HTERT RPE-1 (cell line): ENCODE data around the gene CCRL2.

Experiments
- in situ Hi-C: fragments of 300-500 bp; cut with MboI; formaldehyde crosslinking; loops from 4 replicates; pipeline ENCODE4 v1.14.3; 2020; ENCODE audit warnings: low sequenced_read_pairs

Gene CCRL2

DNA sequence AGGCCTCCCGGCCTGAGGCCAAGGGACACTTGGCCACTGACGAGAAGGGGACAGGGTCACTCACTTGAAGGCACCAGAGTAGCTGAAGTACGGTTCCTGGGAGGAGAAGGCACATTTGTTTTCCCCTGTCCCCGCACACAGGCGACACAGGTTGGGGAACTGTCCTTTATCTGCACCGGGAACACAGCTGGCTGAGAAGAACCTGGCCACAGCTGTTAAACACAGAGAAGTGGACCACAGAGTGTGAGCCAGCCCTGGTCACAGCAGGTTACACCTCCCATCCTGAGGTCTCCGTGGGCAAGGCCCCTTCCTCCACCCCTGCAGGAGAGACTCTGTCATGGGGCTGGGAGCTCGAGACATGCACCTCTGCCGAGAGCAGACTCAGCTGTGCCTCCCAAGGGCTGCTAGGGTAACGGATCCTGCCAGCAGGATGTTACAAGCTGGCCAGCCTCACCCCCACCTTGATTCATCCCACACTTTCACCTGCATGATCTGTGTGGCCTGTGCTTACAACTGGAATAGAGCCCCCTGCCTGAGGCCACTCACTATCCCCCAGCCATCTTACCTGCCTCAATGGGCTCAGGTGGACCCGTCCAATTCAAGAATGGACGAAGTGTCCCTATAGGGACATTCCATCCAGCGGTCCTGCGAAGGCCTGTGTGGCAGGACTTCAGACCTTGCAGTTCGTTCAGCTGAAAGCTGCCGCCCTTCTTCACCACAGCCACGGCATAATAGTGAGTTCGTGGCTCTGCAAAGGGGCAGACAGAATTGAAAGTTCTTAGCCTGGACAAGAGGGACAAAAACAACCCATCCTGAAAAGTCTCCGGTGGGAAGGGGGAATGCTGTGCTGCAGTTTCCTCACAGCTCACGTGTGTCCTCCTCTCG lies 48.4 kb downstream of the CCRL2 start:
- in situ Hi-C loops: no loop called here

DNA sequence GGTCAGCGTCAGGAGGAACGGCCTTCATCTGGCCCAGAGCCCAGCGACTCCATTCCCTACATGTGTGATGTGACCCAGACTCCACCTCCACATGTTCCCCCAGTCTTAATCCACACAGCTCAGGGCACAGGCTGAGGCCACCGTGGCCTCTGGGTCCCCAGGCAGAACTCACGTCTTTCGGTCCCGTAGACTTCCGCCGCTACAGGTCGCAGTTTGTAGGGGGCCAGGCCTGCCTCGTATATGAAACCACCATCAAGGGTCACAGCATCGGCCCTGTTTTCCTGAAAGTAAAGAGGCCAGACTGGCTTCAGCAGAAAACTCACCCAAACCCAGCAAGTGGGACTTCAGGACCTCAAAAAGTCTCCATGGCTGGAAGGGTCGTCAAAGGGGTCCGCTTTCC lies 49.1 kb downstream of the CCRL2 start:
- in situ Hi-C loops: no loop called here
